Dendritic cell treated with granulocyte-macrophage colony-stimulating factor and Interleukin-4, amounts not matched to agents 40 ng/mL and 50 ng/mL, for 4 days (primary cell): ENCODE results near the gene TTC7B.

ENCODE experiments used
- H3K27ac Mint-ChIP-seq: one replicate; pipeline ENCODE4 v1.8.0; 2022; ENCODE audit warnings: mild to moderate bottlenecking, mixed read lengths
- H3K27me3 Mint-ChIP-seq: one replicate; pipeline ENCODE4 v1.8.0; 2022; ENCODE audit warnings: mild to moderate bottlenecking, mixed read lengths
- H3K36me3 Mint-ChIP-seq: one replicate; pipeline ENCODE4 v1.8.0; 2022; ENCODE audit warnings: low read depth, mixed read lengths
- H3K4me1 Mint-ChIP-seq: one replicate; pipeline ENCODE4 v1.8.0; 2022; ENCODE audit warnings: low read depth, mixed read lengths
- H3K4me3 Mint-ChIP-seq: one replicate; pipeline ENCODE4 v1.8.0; 2022; ENCODE audit warnings: mild to moderate bottlenecking, moderate library complexity, mixed read lengths
- H3K9me3 Mint-ChIP-seq: one replicate; pipeline ENCODE4 v1.8.0; 2022; ENCODE audit warnings: mixed read lengths
- intact Hi-C: fragments of 100-400 bp; cut with micrococcal nuclease; formaldehyde crosslinking; loops from one replicate; pipeline ENCODE4 v1.15.0; 2022

The TTC7B gene

GRCh38 chr14:90698379-90698869 is 117.8 kb downstream of the TTC7B start:
- peaks cover 25% of the 10 kb centered on the region for H3K4me1 Mint-ChIP-seq

GRCh38 chr14:90697577-90698206 is 118.5 kb downstream of the TTC7B start:
- intact Hi-C loops, result loop anchor here (1.0 to 2.0 kb wide), 2 partner anchors 298 to 397 kb away; no protein-coding TSS in a partner anchor
- Mint-ChIP-seq H3K4me1 (peaks cover 25% of the 10 kb centered on the region), H3K36me3 (no peaks in the 10 kb centered on the region), H3K4me3 (no peak overlapping the region), H3K27ac (no peak overlapping the region), H3K9me3 (no peaks in the 10 kb centered on the region), H3K27me3 (no peaks in the 10 kb centered on the region)

More at GRCh38 chr14:90698379-90698869, 117.8 kb downstream of the TTC7B start:
- H3K4me3 Mint-ChIP-seq, result no peak overlapping the region
- no peaks in the 10 kb centered on the region for H3K9me3 Mint-ChIP-seq
- H3K27ac Mint-ChIP-seq, result peak overlapping the region; percentile 2
- intact Hi-C loops, result no loop called here
- H3K36me3 Mint-ChIP-seq, result no peaks in the 10 kb centered on the region
- H3K27me3 Mint-ChIP-seq, result no peaks in the 10 kb centered on the region

- Mint-ChIP-seq H3K4me1 (peaks cover 25% of the 10 kb centered on the region), H3K4me3 (no peak overlapping the region), H3K27me3 (no peaks in the 10 kb centered on the region), H3K9me3 (no peaks in the 10 kb centered on the region), H3K27ac (no peak overlapping the region), H3K36me3 (no peaks in the 10 kb centered on the region)
- intact Hi-C loops, result loop anchor here (1.0 to 2.0 kb wide), 2 partner anchors 298 to 396 kb away; no protein-coding TSS in a partner anchor
Observed at GRCh38 chr14:90697132-90697531, 119.1 kb downstream of the TTC7B start.

- no peak overlapping the region for H3K4me3 Mint-ChIP-seq
- H3K27me3 Mint-ChIP-seq, result no peaks in the 10 kb centered on the region
- H3K27ac Mint-ChIP-seq, result no peak overlapping the region
- no peaks in the 10 kb centered on the region for H3K36me3 Mint-ChIP-seq
- H3K9me3 Mint-ChIP-seq, result no peaks in the 10 kb centered on the region
- intact Hi-C loops, result loop anchor here (1.0 to 2.0 kb wide), 2 partner anchors 297 to 396 kb away; no protein-coding TSS in a partner anchor
- peaks cover 25% of the 10 kb centered on the region for H3K4me1 Mint-ChIP-seq
Observed at GRCh38 chr14:90696720-90697119, 119.5 kb downstream of the TTC7B start.

GRCh38 chr14:90695997-90696660 is 120.1 kb downstream of the TTC7B start:
- Mint-ChIP-seq H3K9me3 (no peaks in the 10 kb centered on the region), H3K27me3 (no peaks in the 10 kb centered on the region)
- intact Hi-C loops, result loop anchor here (2.0 kb wide), 1 partner anchor 395 kb away; no protein-coding TSS in a partner anchor

GRCh38 chr14:90693413-90693812 is 122.8 kb downstream of the TTC7B start:
- H3K36me3 Mint-ChIP-seq, result no peaks in the 10 kb centered on the region
- intact Hi-C loops, result no loop called here

More at GRCh38 chr14:90695997-90696660, 120.1 kb downstream of the TTC7B start:
- H3K4me1 Mint-ChIP-seq, result peaks cover 22% of the 10 kb centered on the region
- peak overlapping the region; percentile 34 for H3K27ac Mint-ChIP-seq
- H3K36me3 Mint-ChIP-seq, result no peaks in the 10 kb centered on the region
- H3K4me3 Mint-ChIP-seq, result no peak overlapping the region

GRCh38 chr14:90692826-90693225 is 123.4 kb downstream of the TTC7B start:
- H3K9me3 Mint-ChIP-seq, result no peaks in the 10 kb centered on the region
- no peaks in the 10 kb centered on the region for H3K27me3 Mint-ChIP-seq
- intact Hi-C loops, result no loop called here
- peaks cover 15% of the 10 kb centered on the region for H3K4me1 Mint-ChIP-seq
- no peak overlapping the region for H3K4me3 Mint-ChIP-seq
- no peak overlapping the region for H3K27ac Mint-ChIP-seq
- peaks cover 4% of the 10 kb centered on the region for H3K36me3 Mint-ChIP-seq

More at GRCh38 chr14:90693413-90693812, 122.8 kb downstream of the TTC7B start:
- no peaks in the 10 kb centered on the region for H3K9me3 Mint-ChIP-seq
- H3K4me1 Mint-ChIP-seq, result peaks cover 15% of the 10 kb centered on the region
- H3K4me3 Mint-ChIP-seq, result no peak overlapping the region
- H3K27ac Mint-ChIP-seq, result no peak overlapping the region
- no peaks in the 10 kb centered on the region for H3K27me3 Mint-ChIP-seq

- peaks cover 12% of the 10 kb centered on the region for H3K36me3 Mint-ChIP-seq
- no peaks in the 10 kb centered on the region for H3K9me3 Mint-ChIP-seq
- intact Hi-C loops, result no loop called here
- H3K4me1 Mint-ChIP-seq, result peaks cover 21% of the 10 kb centered on the region
- no peak overlapping the region for H3K4me3 Mint-ChIP-seq
- no peak overlapping the region for H3K27ac Mint-ChIP-seq
- no peaks in the 10 kb centered on the region for H3K27me3 Mint-ChIP-seq
Observed at GRCh38 chr14:90692061-90692460, 124.2 kb downstream of the TTC7B start.

GRCh38 chr14:90691627-90692026 is 124.6 kb downstream of the TTC7B start:
- Mint-ChIP-seq H3K9me3 (no peaks in the 10 kb centered on the region), H3K4me3 (no peak overlapping the region), H3K27ac (no peak overlapping the region), H3K36me3 (peaks cover 14% of the 10 kb centered on the region), H3K4me1 (peaks cover 18% of the 10 kb centered on the region), H3K27me3 (no peaks in the 10 kb centered on the region)
- intact Hi-C loops, result no loop called here

- Mint-ChIP-seq H3K4me3 (no peak overlapping the region), H3K27me3 (no peaks in the 10 kb centered on the region), H3K36me3 (peaks cover 29% of the 10 kb centered on the region), H3K9me3 (no peaks in the 10 kb centered on the region), H3K27ac (no peak overlapping the region), H3K4me1 (peaks cover 13% of the 10 kb centered on the region)
- intact Hi-C loops, result no loop called here
Observed at GRCh38 chr14:90687680-90688079, 128.6 kb downstream of the TTC7B start.

GRCh38 chr14:90682615-90683014 is 133.6 kb downstream of the TTC7B start:
- H3K4me3 Mint-ChIP-seq, result no peak overlapping the region
- peaks cover 23% of the 10 kb centered on the region for H3K36me3 Mint-ChIP-seq
- H3K27ac Mint-ChIP-seq, result no peak overlapping the region
- intact Hi-C loops, result loop anchor here (5.0 kb wide), 1 partner anchor 270 kb away; no protein-coding TSS in a partner anchor
- H3K4me1 Mint-ChIP-seq, result peaks cover 40% of the 10 kb centered on the region
- H3K9me3 Mint-ChIP-seq, result no peaks in the 10 kb centered on the region
- no peaks in the 10 kb centered on the region for H3K27me3 Mint-ChIP-seq

GRCh38 chr14:90681929-90682328 is 134.3 kb downstream of the TTC7B start:
- Mint-ChIP-seq H3K9me3 (no peaks in the 10 kb centered on the region), H3K27ac (no peak overlapping the region), H3K36me3 (peaks cover 16% of the 10 kb centered on the region), H3K4me1 (peaks cover 42% of the 10 kb centered on the region), H3K27me3 (no peaks in the 10 kb centered on the region), H3K4me3 (no peak overlapping the region)
- intact Hi-C loops, result loop anchor here (5.0 kb wide), 1 partner anchor 270 kb away; no protein-coding TSS in a partner anchor

GRCh38 chr14:90678846-90679362 is 137.3 kb downstream of the TTC7B start:
- Mint-ChIP-seq H3K4me1 (peaks cover 60% of the 10 kb centered on the region), H3K27ac (no peak overlapping the region), H3K27me3 (no peaks in the 10 kb centered on the region), H3K4me3 (no peak overlapping the region), H3K36me3 (peaks cover 21% of the 10 kb centered on the region), H3K9me3 (no peaks in the 10 kb centered on the region)
- intact Hi-C loops, result no loop called here

- intact Hi-C loops, result no loop called here
- Mint-ChIP-seq H3K36me3 (peaks cover 16% of the 10 kb centered on the region), H3K27me3 (no peaks in the 10 kb centered on the region), H3K4me3 (no peak overlapping the region), H3K4me1 (peaks cover 65% of the 10 kb centered on the region), H3K27ac (no peak overlapping the region), H3K9me3 (no peaks in the 10 kb centered on the region)
Observed at GRCh38 chr14:90678420-90678819, 137.8 kb downstream of the TTC7B start.
